Measurements from ENCODE around the gene RAB25.

The RAB25 gene

GRCh38 chr1:156111355-156111962 lies 50.5 kb downstream of the RAB25 start:
- Histone ChIP-seq H3K9me2 (replicated peaks; ENCODE audit: control insufficient read depth, low read length) (no peaks in the 10 kb centered on the region), H3K9me3 (ENCODE audit: control insufficient read depth, insufficient read depth, low read length) (no peaks in the 10 kb centered on the region), H4K20me1 (ENCODE audit: control insufficient read depth, insufficient read depth, low read depth, low read length) (0 out of 2 replicates have a peak, but pooled peaks cover 3% of the 10 kb centered on the region), H3K4me2 (ENCODE audit: low read length) (no peak overlapping the region), H3F3A (ENCODE audit: control insufficient read depth, insufficient read depth) (peaks cover 5% of the 10 kb centered on the region), H3K27ac (ENCODE audit: low read depth, low read length) (no peak overlapping the region), H3K4me1 (ENCODE audit: control insufficient read depth, low read length) (peaks cover 19% of the 10 kb centered on the region), H3K27me3 (ENCODE audit: control insufficient read depth, low read length) (peaks cover 48% of the 10 kb centered on the region), H3K79me2 (ENCODE audit: control insufficient read depth, low read length) (no peaks in the 10 kb centered on the region), H3K36me3 (ENCODE audit: control insufficient read depth, low read length) (no peaks in the 10 kb centered on the region), H3K4me3 (ENCODE audit: low read length) (no peak overlapping the region)
- TF ChIP-seq EZH2phosphoT487 (IDR thresholded peaks at IDR 0.05; ENCODE audit: borderline replicate concordance, low read length), result no peak
- TF ChIP-seq CTCF (IDR thresholded peaks at IDR 0.05; ENCODE audit: low read depth, low read length, poor library complexity, severe bottlenecking), result no peak

- Histone ChIP-seq H3K9me3 (ENCODE audit: control insufficient read depth, insufficient read depth, low read length) (no peaks in the 10 kb centered on the region), H3K4me2 (ENCODE audit: low read length) (no peak overlapping the region), H3K36me3 (ENCODE audit: control insufficient read depth, low read length) (no peaks in the 10 kb centered on the region), H3F3A (ENCODE audit: control insufficient read depth, insufficient read depth) (no peaks in the 10 kb centered on the region), H3K27ac (ENCODE audit: low read depth, low read length) (no peak overlapping the region), H3K4me3 (ENCODE audit: low read length) (no peak overlapping the region), H3K79me2 (ENCODE audit: control insufficient read depth, low read length) (no peaks in the 10 kb centered on the region), H4K20me1 (ENCODE audit: control insufficient read depth, insufficient read depth, low read depth, low read length) (0 out of 2 replicates have a peak, but pooled peaks cover 3% of the 10 kb centered on the region), H3K27me3 (ENCODE audit: control insufficient read depth, low read length) (peaks cover 49% of the 10 kb centered on the region), H3K4me1 (ENCODE audit: control insufficient read depth, low read length) (peaks cover 11% of the 10 kb centered on the region), H3K9me2 (replicated peaks; ENCODE audit: control insufficient read depth, low read length) (no peaks in the 10 kb centered on the region)
- no peak for TF ChIP-seq EZH2phosphoT487 (IDR thresholded peaks at IDR 0.05; ENCODE audit: borderline replicate concordance, low read length)
- no peak for TF ChIP-seq CTCF (IDR thresholded peaks at IDR 0.05; ENCODE audit: low read depth, low read length, poor library complexity, severe bottlenecking)
Measured at GRCh38 chr1:156112276-156113137, 51.5 kb downstream of the RAB25 start.

- TF ChIP-seq CTCF (IDR thresholded peaks at IDR 0.05; ENCODE audit: low read depth, low read length, poor library complexity, severe bottlenecking) (no peak), EZH2phosphoT487 (IDR thresholded peaks at IDR 0.05; ENCODE audit: borderline replicate concordance, low read length) (no peak)
- 0 out of 2 replicates have a peak, but pooled peaks cover 3% of the 10 kb centered on the region for H4K20me1 ChIP-seq (ENCODE audit: control insufficient read depth, insufficient read depth, low read depth, low read length)
- no peak overlapping the region for H3K4me2 ChIP-seq (ENCODE audit: low read length)
- H3F3A ChIP-seq (ENCODE audit: control insufficient read depth, insufficient read depth), result no peaks in the 10 kb centered on the region
- H3K9me2 ChIP-seq (replicated peaks; ENCODE audit: control insufficient read depth, low read length), result no peaks in the 10 kb centered on the region
- H3K27ac ChIP-seq (ENCODE audit: low read depth, low read length), result no peak overlapping the region
- H3K4me3 ChIP-seq (ENCODE audit: low read length), result no peak overlapping the region
- H3K9me3 ChIP-seq (ENCODE audit: control insufficient read depth, insufficient read depth, low read length), result no peaks in the 10 kb centered on the region
- H3K79me2 ChIP-seq (ENCODE audit: control insufficient read depth, low read length), result no peaks in the 10 kb centered on the region
- no peaks in the 10 kb centered on the region for H3K36me3 ChIP-seq (ENCODE audit: control insufficient read depth, low read length)
- peaks cover 49% of the 10 kb centered on the region for H3K27me3 ChIP-seq (ENCODE audit: control insufficient read depth, low read length)
- H3K4me1 ChIP-seq (ENCODE audit: control insufficient read depth, low read length), result peaks cover 11% of the 10 kb centered on the region
Measured at GRCh38 chr1:156113282-156113950, 52.5 kb downstream of the RAB25 start.

All from DOHH2 (cell line).